Activated CD4-positive, alpha-beta T cell treated with anti-CD3 and anti-CD28 coated beads for 36 hours (primary cell): ENCODE results near the gene TSPAN12. TPM values are rescaled to one million over a fixed set of nuclear protein-coding genes. Genes with fewer than 3 reads are reported as not detected.

ENCODE experiments used
- ATAC-seq: fragments of 200-7000 bp; cut with Tn5 transposase; one replicate; pipeline ENCODE4 v1.10.0; 2021; ENCODE audit warnings: mild to moderate bottlenecking, moderate library complexity
- CTCF ChIA-PET: fragments of 350-600 bp; sonication (Branson Sonifier 250); formaldehyde crosslinking; loops from one replicate; lab custom pipeline; 2021; ENCODE audit warnings: antibody characterized with exemption; lab: Charles Lee
- POLR2A ChIA-PET: fragments of 350-600 bp; sonication (Branson Sonifier 250); formaldehyde crosslinking; loops from one replicate; lab custom pipeline; 2021; ENCODE audit warnings: antibody characterized with exemption, inconsistent platforms; lab: Charles Lee
- DNase-seq: peaks from one replicate; pipeline ENCODE4 v3.0.0-alpha.2; 2020
- H3K27ac Mint-ChIP-seq: one replicate; pipeline ENCODE4 v1.8.0; 2021; ENCODE audit warnings: mixed read lengths
- H3K27me3 Mint-ChIP-seq: one replicate; pipeline ENCODE4 v1.8.0; 2021; ENCODE audit warnings: mixed read lengths
- H3K36me3 Mint-ChIP-seq: one replicate; pipeline ENCODE4 v1.8.0; 2021; ENCODE audit warnings: low read depth, mixed read lengths
- H3K4me1 Mint-ChIP-seq: one replicate; pipeline ENCODE4 v1.8.0; 2021; ENCODE audit warnings: mixed read lengths
- H3K4me3 Mint-ChIP-seq: one replicate; pipeline ENCODE4 v1.8.0; 2021; ENCODE audit warnings: mild to moderate bottlenecking, moderate library complexity, mixed read lengths
- H3K9me3 Mint-ChIP-seq: one replicate; pipeline ENCODE4 v1.8.0; 2021; ENCODE audit warnings: low read depth, mixed read lengths
- intact Hi-C, 2 experiments: fragments of 100-400 bp; cut with DNase I in 1 of 2; cut with micrococcal nuclease in 1 of 2; formaldehyde crosslinking; loops; one replicate each; pipeline versions ENCODE4 v1.14.2 to v1.15.1; 2022 to 2024; cut with DNase I, micrococcal nuclease
- total RNA-seq, 2 experiments: library from RNA; stranded (reverse); gene quantifications; one replicate each; pipeline ENCODE4 v1.2.3, GENCODE V29; 2021

Gene TSPAN12
- total RNA-seq, 2 experiments from 2014 or later: not detected

DNA sequence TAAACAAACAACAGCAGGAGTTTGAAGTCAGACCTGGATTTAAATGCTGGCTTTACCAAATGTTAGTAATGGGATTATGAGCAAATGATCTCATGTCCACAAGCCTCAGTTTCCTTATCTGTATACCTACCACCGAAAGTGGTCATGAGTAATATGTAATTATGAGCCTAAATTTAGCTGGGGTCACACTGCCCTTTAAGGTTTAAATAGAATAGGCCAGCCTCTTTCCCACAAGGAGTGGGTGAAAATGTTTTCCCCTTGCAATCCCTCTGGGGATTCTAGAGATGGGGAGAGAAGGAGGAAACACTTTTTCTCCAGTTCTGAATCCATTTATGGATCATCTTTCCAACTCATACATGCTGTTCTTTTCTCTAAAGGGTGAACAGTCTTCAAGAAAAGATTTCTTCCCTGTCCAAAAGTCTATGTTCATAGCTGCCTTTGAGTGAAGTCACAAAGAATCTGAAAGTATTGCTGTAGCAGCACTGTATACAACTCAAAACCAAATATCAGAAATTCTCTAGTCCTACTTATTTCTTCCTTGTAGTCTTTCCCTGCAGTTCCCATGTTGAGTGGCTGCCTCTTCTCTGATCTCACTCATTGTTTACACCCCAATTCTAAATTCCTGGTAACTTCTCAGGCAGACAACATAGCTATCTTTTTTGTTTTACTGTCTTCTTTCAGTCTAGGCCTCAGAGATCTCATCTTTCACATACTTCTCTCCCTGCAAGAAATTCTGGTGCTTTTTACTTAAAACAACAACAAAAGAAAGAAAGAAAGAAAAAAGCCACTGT is 7.4 kb upstream of the TSPAN12 start:
- Mint-ChIP-seq H3K4me3 (no peak overlapping the region), H3K4me1 (no peaks in the 10 kb centered on the region), H3K36me3 (no peaks in the 10 kb centered on the region), H3K9me3 (no peaks in the 10 kb centered on the region), H3K27ac (no peak overlapping the region), H3K27me3 (peaks cover 39% of the 10 kb centered on the region)
- CTCF ChIA-PET: no interaction called here
- POLR2A ChIA-PET: no interaction called here
- ATAC-seq (no peak), DNase-seq (no peak)
- intact Hi-C loops: no loop called here

DNA sequence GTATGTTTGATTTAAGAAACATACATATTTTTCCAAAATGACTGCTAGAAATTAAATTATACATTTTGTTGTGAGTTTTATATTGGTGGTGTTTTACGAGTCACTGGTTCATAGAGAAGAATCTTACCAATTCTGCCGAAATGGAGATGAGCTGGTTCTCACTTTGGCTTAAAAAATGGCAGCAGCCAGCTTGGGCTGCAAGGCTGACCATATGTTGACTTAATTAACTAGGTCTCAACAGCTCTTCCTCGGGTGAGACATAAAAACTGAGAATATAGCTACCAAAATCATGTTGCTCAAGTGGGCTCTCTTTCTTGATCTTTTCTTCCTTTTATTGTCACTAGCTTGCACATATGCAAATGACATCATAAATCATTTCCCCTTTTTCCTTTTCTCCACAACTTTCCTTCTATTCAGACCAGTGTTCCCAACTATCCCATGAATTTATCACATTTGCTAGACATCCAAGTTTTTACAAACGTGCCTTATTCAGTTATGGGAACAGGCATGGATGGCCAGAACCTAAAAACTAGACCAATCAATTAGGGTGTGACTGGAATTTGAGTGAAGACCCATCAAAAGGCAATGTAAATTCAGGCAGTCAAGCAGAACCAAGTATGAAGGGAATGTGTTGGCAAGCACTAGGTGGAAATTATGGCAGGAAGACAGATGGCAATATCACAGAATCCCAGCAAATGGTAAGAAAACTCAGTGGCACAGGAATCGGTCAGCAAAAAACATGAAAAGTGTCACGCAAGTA is 6.4 kb upstream of the TSPAN12 start:
- H3K9me3 Mint-ChIP-seq: no peaks in the 10 kb centered on the region
- intact Hi-C loops: no loop called here
- peaks cover 43% of the 10 kb centered on the region for H3K27me3 Mint-ChIP-seq
- no peak overlapping the region for H3K27ac Mint-ChIP-seq
- ATAC-seq (no peak), DNase-seq (no peak)
- ChIA-PET CTCF (interaction anchor here (0.8 kb wide), 1 partner anchor 61 kb away, joined by 3 read pairs; no protein-coding TSS in a partner anchor), POLR2A (no interaction called here)
- no peaks in the 10 kb centered on the region for H3K36me3 Mint-ChIP-seq
- H3K4me1 Mint-ChIP-seq: no peaks in the 10 kb centered on the region
- H3K4me3 Mint-ChIP-seq: no peak overlapping the region

DNA sequence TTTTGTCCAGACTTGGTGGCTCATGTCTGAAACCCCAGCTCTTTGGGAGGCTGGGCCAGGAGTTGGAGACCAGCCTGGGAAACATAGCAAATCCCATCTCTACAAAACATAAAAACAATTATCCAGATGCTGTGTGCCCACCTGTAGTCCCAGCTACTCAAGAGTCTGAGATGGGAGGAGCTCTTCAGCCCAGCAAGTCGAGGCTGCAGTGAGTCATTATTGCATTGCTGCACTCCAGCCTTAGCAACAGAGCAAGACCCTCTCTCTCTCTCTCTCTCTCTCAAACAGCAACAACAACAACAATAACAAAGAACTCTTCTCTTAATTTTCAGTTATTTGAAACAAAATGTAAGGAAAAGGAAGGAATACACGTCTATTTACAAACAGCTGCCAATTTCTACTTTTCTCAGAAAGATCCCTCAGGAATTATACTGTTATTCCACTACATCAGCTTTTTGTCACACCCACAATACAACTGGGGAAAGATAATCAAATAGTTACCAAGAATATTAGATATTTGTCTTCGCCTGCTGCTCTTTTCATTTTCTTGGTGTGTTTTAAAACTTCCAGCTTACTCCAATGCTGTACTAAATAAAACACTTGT is 5.1 kb upstream of the TSPAN12 start:
- ChIA-PET CTCF (no interaction called here), POLR2A (no interaction called here)
- Mint-ChIP-seq H3K4me3 (no peak overlapping the region), H3K27ac (no peak overlapping the region), H3K9me3 (no peaks in the 10 kb centered on the region), H3K27me3 (peaks cover 51% of the 10 kb centered on the region), H3K4me1 (no peaks in the 10 kb centered on the region), H3K36me3 (no peaks in the 10 kb centered on the region)
- ATAC-seq (no peak), DNase-seq (no peak)
- intact Hi-C loops: no loop called here

DNA sequence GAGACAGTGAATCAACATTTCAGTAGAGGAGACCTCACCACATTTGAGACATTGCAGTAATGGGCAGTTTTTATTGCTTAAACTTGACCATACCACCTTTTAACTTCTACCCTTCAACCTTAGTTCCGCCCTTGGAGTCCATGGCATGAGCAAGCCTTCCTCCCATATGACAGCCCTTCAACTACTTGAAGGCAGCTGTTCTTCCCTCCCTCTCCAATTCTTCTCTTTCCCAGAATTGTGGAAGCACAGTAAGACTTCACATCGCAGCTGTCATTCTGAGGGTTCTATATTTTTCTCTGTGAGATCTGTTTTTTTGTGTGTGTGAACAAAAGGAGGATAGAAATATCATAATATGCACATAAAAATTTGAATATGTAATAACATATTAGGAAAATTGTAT is 2.2 kb upstream of the TSPAN12 start:
- Mint-ChIP-seq H3K4me3 (no peak overlapping the region), H3K9me3 (no peaks in the 10 kb centered on the region), H3K36me3 (no peaks in the 10 kb centered on the region), H3K27ac (no peak overlapping the region), H3K4me1 (peaks cover 8% of the 10 kb centered on the region), H3K27me3 (peaks cover 51% of the 10 kb centered on the region)
- no peak for ATAC-seq
- CTCF ChIA-PET: interaction anchor here (0.8 to 1.3 kb wide), 2 partner anchors 8 to 12 kb away, joined by 3 read pairs; no protein-coding TSS in a partner anchor
- DNase-seq: no peak
- POLR2A ChIA-PET: no interaction called here
- intact Hi-C loops: no loop called here

DNA sequence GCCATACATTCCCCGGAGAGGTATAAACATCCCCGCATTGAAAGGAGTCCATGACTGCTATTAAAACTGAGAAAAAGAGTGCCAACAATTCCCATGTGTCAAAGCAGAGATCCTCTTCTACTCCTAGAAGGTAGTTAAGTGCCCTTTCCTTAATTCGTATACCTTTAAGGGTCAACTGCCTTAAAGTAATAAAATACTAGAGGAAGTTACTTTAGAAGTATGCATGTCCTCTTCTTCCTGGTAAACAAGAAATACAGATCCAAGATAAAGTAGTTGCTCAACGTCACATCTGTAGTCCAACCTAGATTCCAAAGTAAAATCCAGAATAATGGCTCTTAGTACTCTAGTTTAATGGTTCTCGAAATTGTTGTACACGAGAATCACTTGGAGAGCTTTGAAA is 1.5 kb upstream of the TSPAN12 start:
- intact Hi-C loops: loop anchor here in 1 of 2 experiments (5.0 kb wide), 1 partner anchor 813 kb away; no protein-coding TSS in a partner anchor
- no peak for DNase-seq
- no peak for ATAC-seq
- Mint-ChIP-seq H3K4me3 (no peak overlapping the region), H3K27me3 (peaks cover 53% of the 10 kb centered on the region), H3K27ac (no peak overlapping the region), H3K9me3 (no peaks in the 10 kb centered on the region), H3K36me3 (no peaks in the 10 kb centered on the region), H3K4me1 (peaks cover 8% of the 10 kb centered on the region)
- ChIA-PET POLR2A (no interaction called here), CTCF (no interaction called here)

DNA sequence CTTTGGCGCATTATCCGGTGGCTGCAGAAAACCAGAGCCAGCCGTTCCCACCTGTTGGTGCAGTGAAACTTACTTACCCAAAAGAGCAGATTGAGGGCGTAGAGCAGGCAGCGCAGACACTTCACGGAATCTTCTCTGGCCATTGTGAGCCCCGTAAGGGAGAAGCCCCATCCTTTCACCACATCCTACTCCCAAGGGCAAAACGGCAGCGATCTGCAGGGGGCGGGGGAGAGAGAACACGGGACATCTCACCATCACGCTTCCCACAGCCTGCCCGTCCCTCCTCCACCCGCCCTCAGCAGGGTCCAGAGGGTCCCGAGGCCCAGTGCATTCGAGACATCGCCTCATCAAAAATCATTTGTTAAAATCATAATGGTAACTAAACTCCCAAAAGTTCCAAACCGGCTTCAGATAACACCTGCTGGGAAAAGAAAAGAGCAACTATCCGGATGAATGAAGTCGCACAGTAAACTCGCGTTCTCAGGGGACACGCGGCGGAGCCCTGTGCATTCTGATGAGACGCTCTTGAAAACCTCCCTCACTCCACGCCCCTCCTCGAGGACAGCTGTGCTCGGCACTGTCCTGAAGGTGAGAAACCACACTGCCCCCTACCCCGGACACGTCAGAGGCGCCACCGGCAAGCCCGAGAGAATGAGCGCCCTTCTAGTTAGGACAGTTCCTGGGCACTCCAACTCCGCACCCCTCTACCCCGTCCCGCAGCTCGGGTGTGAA is 1.2 kb downstream of the TSPAN12 start:
- H3K4me1 Mint-ChIP-seq: peaks cover 8% of the 10 kb centered on the region
- no peaks in the 10 kb centered on the region for H3K36me3 Mint-ChIP-seq
- H3K9me3 Mint-ChIP-seq: no peaks in the 10 kb centered on the region
- intact Hi-C loops: loop anchor here in 1 of 2 experiments (1.0 to 5.0 kb wide), 2 partner anchors 51 to 816 kb away; no protein-coding TSS in a partner anchor
- H3K4me3 Mint-ChIP-seq: peak overlapping the region; percentile 71
- DNase-seq (peak; percentile 35), ATAC-seq (peak; percentile 55)
- H3K27ac Mint-ChIP-seq: no peak overlapping the region
- POLR2A ChIA-PET: no interaction called here
- CTCF ChIA-PET: interaction anchor here (1.0 to 1.9 kb wide), 3 partner anchors 15 to 62 kb away, joined by 3 to 10 read pairs (median 3); no protein-coding TSS in a partner anchor
- H3K27me3 Mint-ChIP-seq: peaks cover 46% of the 10 kb centered on the region

DNA sequence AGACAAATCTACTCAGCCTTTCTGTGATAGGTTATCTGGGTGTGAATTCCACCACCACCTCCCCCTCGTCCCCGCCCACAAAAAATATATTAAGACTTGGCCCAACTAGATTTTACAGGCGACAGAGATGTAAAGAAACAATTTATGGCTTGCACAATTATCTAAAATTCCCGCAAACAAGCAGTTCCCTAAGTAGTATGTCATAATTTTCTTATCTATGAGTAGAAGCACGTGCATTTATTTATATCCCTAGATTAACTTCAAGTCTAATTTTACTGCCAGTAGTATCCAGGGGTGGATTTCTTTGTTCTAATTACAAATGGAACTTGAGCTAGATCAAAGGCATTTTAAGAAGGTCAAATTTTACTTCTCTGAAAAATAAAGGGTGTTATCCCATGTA is 1.7 kb downstream of the TSPAN12 start:
- H3K4me1 Mint-ChIP-seq: peaks cover 8% of the 10 kb centered on the region
- ATAC-seq (no peak), DNase-seq (no peak)
- H3K9me3 Mint-ChIP-seq: no peaks in the 10 kb centered on the region
- H3K27me3 Mint-ChIP-seq: peaks cover 46% of the 10 kb centered on the region
- ChIA-PET CTCF (interaction anchor here (0.6 to 1.5 kb wide), 2 partner anchors 14 to 52 kb away, joined by 3 read pairs; no protein-coding TSS in a partner anchor), POLR2A (no interaction called here)
- no peaks in the 10 kb centered on the region for H3K36me3 Mint-ChIP-seq
- H3K27ac Mint-ChIP-seq: no peak overlapping the region
- H3K4me3 Mint-ChIP-seq: no peak overlapping the region
- intact Hi-C loops: loop anchor here in 1 of 2 experiments (5.0 kb wide), 1 partner anchor 816 kb away; no protein-coding TSS in a partner anchor

DNA sequence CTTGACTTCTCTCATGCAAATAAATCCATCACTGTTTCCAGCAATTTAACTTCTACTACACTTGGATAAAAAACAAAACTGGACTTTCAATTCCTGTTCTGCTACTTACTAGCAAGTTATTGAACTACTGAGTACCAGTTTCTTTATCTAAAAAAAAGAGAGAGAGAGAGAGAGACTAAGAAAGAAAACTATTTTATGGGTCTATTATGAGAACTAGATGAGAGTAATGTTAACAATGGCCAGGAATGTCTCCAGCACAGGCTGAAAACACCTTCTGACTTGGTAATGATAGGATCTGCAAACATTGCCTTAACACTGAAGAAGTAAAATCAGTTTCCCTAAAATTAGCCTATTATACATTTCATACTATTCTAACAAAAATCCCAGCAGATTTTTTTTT is 5.2 kb downstream of the TSPAN12 start:
- ChIA-PET CTCF (interaction anchor here (0.8 kb wide), 1 partner anchor 8 kb away, joined by 3 read pairs; no protein-coding TSS in a partner anchor), POLR2A (no interaction called here)
- Mint-ChIP-seq H3K4me3 (no peak overlapping the region), H3K36me3 (no peaks in the 10 kb centered on the region), H3K4me1 (peaks cover 8% of the 10 kb centered on the region), H3K9me3 (no peaks in the 10 kb centered on the region), H3K27me3 (peaks cover 32% of the 10 kb centered on the region), H3K27ac (no peak overlapping the region)
- intact Hi-C loops: no loop called here
- ATAC-seq (no peak), DNase-seq (no peak)

DNA sequence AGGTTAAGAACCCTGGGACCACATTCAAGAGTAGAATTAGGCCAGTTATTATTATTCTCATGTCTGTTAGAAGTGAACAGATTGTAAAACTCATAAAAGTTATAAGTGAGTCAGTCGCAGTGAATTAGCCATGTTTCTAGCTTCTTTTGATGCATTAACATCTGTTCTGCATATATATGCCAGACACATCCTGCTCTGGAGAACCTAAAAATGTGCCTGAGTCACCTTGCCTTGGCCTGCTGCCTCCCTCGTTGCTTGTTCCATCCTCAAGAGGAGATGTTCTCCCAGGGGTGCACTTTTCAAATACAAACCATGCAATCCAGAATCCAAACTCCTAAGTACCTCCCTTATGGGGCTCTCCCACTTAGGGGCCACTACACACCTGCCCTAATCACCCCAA is 14.8 kb downstream of the TSPAN12 start:
- POLR2A ChIA-PET: no interaction called here
- H3K9me3 Mint-ChIP-seq: no peaks in the 10 kb centered on the region
- intact Hi-C loops: no loop called here
- no peak overlapping the region for H3K27ac Mint-ChIP-seq
- peaks cover 3% of the 10 kb centered on the region for H3K27me3 Mint-ChIP-seq
- CTCF ChIA-PET: interaction anchor here (1.6 kb wide), 1 partner anchor 7 kb away, joined by 3 read pairs; no protein-coding TSS in a partner anchor
- no peak overlapping the region for H3K4me3 Mint-ChIP-seq
- no peaks in the 10 kb centered on the region for H3K4me1 Mint-ChIP-seq
- DNase-seq: no peak
- no peaks in the 10 kb centered on the region for H3K36me3 Mint-ChIP-seq
- ATAC-seq: no peak

DNA sequence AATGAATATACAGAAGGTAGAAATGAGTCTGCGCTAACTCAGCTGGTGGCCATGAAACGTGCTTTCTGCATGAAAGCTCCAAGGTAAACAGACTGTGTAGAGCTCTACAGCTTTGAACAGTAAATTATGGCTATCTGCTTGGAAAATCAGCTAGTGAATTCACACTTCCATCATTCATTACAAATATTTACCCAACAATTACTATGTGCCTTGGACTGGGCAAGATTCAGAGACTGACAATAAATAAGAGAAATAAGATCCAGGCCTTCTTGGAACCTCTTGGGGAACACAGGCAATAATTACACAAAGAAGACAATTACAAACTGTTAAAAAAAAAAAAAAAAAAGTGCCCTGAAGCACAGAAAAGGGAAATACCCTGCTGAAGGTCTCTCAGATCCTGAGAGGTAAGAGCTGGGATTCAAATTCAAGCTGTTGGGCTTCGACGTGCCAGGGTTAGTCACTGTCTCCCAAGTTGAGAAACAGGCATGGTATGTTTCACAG is 15.8 kb downstream of the TSPAN12 start:
- intact Hi-C loops: no loop called here
- peaks cover 2% of the 10 kb centered on the region for H3K27me3 Mint-ChIP-seq
- no peaks in the 10 kb centered on the region for H3K9me3 Mint-ChIP-seq
- CTCF ChIA-PET: interaction anchor here (0.6 to 1.6 kb wide), 4 partner anchors 8 to 26 kb away, joined by 3 read pairs; no protein-coding TSS in a partner anchor
- POLR2A ChIA-PET: no interaction called here
- no peak overlapping the region for H3K4me3 Mint-ChIP-seq
- no peak overlapping the region for H3K27ac Mint-ChIP-seq
- no peak for DNase-seq
- no peaks in the 10 kb centered on the region for H3K36me3 Mint-ChIP-seq
- no peaks in the 10 kb centered on the region for H3K4me1 Mint-ChIP-seq
- no peak for ATAC-seq
